SK-N-SH treated with all-trans-retinoic acid at 6 μM for 48 hours (cell line): ENCODE data around the gene TTLL8.
"Not testable (repeated sequence)": the region's sequence is repeated elsewhere in the genome, so short reads cannot be mapped to it uniquely, and the experiment has no call there.

Experiments used
- ATAC-seq: fragments of 200-7000 bp; cut with Tn5 transposase; 3 replicates; pipeline ENCODE4 v1.9.1; 2020; ENCODE audit warnings: mild to moderate bottlenecking, moderate library complexity
- CSDC2 ChIP-seq: fragments of 250-450 bp; sonication (Bioruptor Pico); IDR thresholded peaks from 2 replicates; pipeline ENCODE4 v1.5.0; 2020; ENCODE audit warnings: mild to moderate bottlenecking, moderate library complexity
- ESRRG ChIP-seq: fragments of 250-450 bp; sonication (Bioruptor Pico); IDR thresholded peaks from 2 replicates; pipeline ENCODE4 v1.6.1; 2021; ENCODE audit warnings: mild to moderate bottlenecking
- GLIS3 ChIP-seq: fragments of 250-450 bp; sonication (Bioruptor Pico); IDR thresholded peaks from 2 replicates; pipeline ENCODE4 v1.5.0; 2020; ENCODE audit warnings: mild to moderate bottlenecking, moderate library complexity
- OSR1 ChIP-seq: fragments of 250-450 bp; sonication (Bioruptor Pico); IDR thresholded peaks from 2 replicates; pipeline ENCODE4 v1.8.0; 2022; ENCODE audit warnings: moderate library complexity, mild to moderate bottlenecking, inconsistent platforms
- TOX ChIP-seq: fragments of 250-450 bp; sonication (Bioruptor Pico); IDR thresholded peaks from 2 replicates; pipeline ENCODE4 v1.8.0; 2021; ENCODE audit warnings: mild to moderate bottlenecking, moderate library complexity, borderline replicate concordance
- ZC3H10 ChIP-seq: fragments of 250-450 bp; sonication (Bioruptor Pico); IDR thresholded peaks from 2 replicates; pipeline ENCODE4 v1.5.1; 2021; ENCODE audit warnings: mild to moderate bottlenecking, moderate library complexity
- ZFP3 ChIP-seq: fragments of 250-450 bp; sonication (Bioruptor Pico); IDR thresholded peaks from 2 replicates; pipeline ENCODE4 v1.5.0; 2020; ENCODE audit warnings: mild to moderate bottlenecking, moderate library complexity
- ZFP30 ChIP-seq: fragments of 450-650 bp; formaldehyde crosslinking; IDR thresholded peaks from 2 replicates; pipeline ENCODE4 v1.5.0; 2022; ENCODE audit warnings: mild to moderate bottlenecking, moderate library complexity
- ZNF565 ChIP-seq: fragments of 450-650 bp; formaldehyde crosslinking; conservative IDR thresholded peaks from 2 replicates; pipeline ENCODE4 v1.5.0; 2020; ENCODE audit warnings: low read depth, mild to moderate bottlenecking, moderate library complexity
- ZNF70 ChIP-seq: fragments of 450-650 bp; formaldehyde crosslinking; IDR thresholded peaks from 2 replicates; pipeline ENCODE4 v1.5.0; 2020; ENCODE audit warnings: mild to moderate bottlenecking, moderate library complexity
- ZNF8 ChIP-seq: fragments of 450-650 bp; formaldehyde crosslinking; IDR thresholded peaks from 2 replicates; pipeline ENCODE4 v1.5.0; 2020; ENCODE audit warnings: mild to moderate bottlenecking, moderate library complexity
- TF ChIP-seq, protein P1 (sequence below): fragments of 250-450 bp; sonication (Bioruptor Pico); IDR thresholded peaks from 2 replicates; pipeline ENCODE4 v1.8.0; 2020; ENCODE audit warnings: mild to moderate bottlenecking, moderate library complexity, borderline replicate concordance
- TF ChIP-seq, protein P2 (sequence below): fragments of 250-450 bp; sonication (Bioruptor Pico); IDR thresholded peaks from 2 replicates; pipeline ENCODE4 v1.8.0; 2021; ENCODE audit warnings: low read depth, mild to moderate bottlenecking, moderate library complexity, borderline replicate concordance
- TF ChIP-seq, protein P3 (sequence below): fragments of 250-450 bp; sonication (Bioruptor Pico); IDR thresholded peaks from 2 replicates; pipeline ENCODE4 v1.5.1; 2020; ENCODE audit warnings: low read depth, mild to moderate bottlenecking, moderate library complexity
- TF ChIP-seq, protein P4 (sequence below): fragments of 250-450 bp; sonication (Bioruptor Pico); IDR thresholded peaks from 2 replicates; pipeline ENCODE4 v1.5.0; 2020; ENCODE audit warnings: mild to moderate bottlenecking, moderate library complexity

TTLL8 gene

DNA sequence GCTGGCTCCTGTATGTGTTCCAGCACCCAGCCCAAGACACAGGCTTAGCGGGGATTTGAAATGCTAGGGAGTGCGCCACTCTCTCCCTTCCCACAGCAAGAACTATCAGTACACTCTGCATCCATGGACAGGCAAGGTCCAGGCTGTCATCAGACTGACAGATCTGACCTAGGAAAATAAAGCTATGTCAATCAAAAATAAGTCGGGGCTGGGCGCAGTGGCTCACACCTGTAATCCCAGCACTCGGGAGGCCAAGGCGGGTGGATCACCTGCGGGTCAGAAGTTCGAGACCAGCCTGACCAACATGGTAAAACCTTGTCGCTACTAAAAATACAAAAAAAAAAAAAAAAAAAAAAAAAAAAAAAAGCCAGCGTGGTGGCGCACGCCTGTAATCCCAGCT, 30.0 kb upstream of the TTLL8 start (continued):
- TF ChIP-seq, protein P1, sequence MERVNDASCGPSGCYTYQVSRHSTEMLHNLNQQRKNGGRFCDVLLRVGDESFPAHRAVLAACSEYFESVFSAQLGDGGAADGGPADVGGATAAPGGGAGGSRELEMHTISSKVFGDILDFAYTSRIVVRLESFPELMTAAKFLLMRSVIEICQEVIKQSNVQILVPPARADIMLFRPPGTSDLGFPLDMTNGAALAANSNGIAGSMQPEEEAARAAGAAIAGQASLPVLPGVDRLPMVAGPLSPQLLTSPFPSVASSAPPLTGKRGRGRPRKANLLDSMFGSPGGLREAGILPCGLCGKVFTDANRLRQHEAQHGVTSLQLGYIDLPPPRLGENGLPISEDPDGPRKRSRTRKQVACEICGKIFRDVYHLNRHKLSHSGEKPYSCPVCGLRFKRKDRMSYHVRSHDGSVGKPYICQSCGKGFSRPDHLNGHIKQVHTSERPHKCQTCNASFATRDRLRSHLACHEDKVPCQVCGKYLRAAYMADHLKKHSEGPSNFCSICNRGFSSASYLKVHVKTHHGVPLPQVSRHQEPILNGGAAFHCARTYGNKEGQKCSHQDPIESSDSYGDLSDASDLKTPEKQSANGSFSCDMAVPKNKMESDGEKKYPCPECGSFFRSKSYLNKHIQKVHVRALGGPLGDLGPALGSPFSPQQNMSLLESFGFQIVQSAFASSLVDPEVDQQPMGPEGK (CRISPR knock-in tag): no peak
- TF ChIP-seq ZNF565 (CRISPR knock-in tag) (no peak), ZNF8 (CRISPR knock-in tag) (no peak), CSDC2 (CRISPR knock-in tag) (no peak), OSR1 (no peak), GLIS3 (CRISPR knock-in tag) (no peak)
- TF ChIP-seq, protein P2, sequence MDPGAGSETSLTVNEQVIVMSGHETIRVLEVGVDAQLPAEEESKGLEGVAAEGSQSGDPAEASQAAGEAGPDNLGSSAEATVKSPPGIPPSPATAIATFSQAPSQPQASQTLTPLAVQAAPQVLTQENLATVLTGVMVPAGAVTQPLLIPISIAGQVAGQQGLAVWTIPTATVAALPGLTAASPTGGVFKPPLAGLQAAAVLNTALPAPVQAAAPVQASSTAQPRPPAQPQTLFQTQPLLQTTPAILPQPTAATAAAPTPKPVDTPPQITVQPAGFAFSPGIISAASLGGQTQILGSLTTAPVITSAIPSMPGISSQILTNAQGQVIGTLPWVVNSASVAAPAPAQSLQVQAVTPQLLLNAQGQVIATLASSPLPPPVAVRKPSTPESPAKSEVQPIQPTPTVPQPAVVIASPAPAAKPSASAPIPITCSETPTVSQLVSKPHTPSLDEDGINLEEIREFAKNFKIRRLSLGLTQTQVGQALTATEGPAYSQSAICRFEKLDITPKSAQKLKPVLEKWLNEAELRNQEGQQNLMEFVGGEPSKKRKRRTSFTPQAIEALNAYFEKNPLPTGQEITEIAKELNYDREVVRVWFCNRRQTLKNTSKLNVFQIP (CRISPR knock-in tag): no peak
- TF ChIP-seq, protein P3, sequence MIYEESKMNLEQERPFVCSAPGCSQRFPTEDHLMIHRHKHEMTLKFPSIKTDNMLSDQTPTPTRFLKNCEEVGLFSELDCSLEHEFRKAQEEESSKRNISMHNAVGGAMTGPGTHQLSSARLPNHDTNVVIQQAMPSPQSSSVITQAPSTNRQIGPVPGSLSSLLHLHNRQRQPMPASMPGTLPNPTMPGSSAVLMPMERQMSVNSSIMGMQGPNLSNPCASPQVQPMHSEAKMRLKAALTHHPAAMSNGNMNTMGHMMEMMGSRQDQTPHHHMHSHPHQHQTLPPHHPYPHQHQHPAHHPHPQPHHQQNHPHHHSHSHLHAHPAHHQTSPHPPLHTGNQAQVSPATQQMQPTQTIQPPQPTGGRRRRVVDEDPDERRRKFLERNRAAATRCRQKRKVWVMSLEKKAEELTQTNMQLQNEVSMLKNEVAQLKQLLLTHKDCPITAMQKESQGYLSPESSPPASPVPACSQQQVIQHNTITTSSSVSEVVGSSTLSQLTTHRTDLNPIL (CRISPR knock-in tag): no peak

DNA sequence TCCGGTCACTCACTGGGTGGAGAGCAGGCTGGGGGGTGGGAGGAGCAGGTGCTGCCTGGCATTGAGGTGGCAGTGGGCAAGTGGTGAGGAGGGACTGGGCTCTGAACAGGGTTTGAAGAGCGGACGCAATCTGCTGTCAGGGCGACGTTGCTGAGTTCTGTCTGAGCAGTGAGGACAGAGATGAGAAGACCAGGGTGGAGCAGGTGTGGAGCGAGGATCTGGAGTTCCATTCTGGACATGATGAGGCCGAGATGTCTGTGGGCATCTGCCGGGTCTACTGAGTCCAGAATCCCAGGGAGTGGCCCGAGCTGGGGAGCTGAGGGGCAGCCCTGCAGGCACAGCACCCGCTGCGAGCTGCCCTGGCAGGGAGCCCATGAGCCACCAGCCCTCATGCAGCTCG, 29.5 kb upstream of the TTLL8 start:
- TF ChIP-seq, protein P3 (CRISPR knock-in tag): no peak
- no peak for TF ChIP-seq TOX
- TF ChIP-seq, protein P4, sequence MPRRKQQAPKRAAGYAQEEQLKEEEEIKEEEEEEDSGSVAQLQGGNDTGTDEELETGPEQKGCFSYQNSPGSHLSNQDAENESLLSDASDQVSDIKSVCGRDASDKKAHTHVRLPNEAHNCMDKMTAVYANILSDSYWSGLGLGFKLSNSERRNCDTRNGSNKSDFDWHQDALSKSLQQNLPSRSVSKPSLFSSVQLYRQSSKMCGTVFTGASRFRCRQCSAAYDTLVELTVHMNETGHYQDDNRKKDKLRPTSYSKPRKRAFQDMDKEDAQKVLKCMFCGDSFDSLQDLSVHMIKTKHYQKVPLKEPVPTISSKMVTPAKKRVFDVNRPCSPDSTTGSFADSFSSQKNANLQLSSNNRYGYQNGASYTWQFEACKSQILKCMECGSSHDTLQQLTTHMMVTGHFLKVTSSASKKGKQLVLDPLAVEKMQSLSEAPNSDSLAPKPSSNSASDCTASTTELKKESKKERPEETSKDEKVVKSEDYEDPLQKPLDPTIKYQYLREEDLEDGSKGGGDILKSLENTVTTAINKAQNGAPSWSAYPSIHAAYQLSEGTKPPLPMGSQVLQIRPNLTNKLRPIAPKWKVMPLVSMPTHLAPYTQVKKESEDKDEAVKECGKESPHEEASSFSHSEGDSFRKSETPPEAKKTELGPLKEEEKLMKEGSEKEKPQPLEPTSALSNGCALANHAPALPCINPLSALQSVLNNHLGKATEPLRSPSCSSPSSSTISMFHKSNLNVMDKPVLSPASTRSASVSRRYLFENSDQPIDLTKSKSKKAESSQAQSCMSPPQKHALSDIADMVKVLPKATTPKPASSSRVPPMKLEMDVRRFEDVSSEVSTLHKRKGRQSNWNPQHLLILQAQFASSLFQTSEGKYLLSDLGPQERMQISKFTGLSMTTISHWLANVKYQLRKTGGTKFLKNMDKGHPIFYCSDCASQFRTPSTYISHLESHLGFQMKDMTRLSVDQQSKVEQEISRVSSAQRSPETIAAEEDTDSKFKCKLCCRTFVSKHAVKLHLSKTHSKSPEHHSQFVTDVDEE (CRISPR knock-in tag): no peak
- TF ChIP-seq, protein P2 (CRISPR knock-in tag): no peak
- no peak for TF ChIP-seq ZNF70
- TF ChIP-seq ZNF565 (CRISPR knock-in tag): no peak
- no peak for TF ChIP-seq ZFP30 (CRISPR knock-in tag)
- no peak for TF ChIP-seq ZFP3
- TF ChIP-seq, protein P1 (CRISPR knock-in tag): no peak
- TF ChIP-seq ESRRG (CRISPR knock-in tag): no peak
- TF ChIP-seq ZC3H10 (CRISPR knock-in tag): no peak
- TF ChIP-seq, all 23 proteins: peak for 0
- ATAC-seq: no peak

DNA sequence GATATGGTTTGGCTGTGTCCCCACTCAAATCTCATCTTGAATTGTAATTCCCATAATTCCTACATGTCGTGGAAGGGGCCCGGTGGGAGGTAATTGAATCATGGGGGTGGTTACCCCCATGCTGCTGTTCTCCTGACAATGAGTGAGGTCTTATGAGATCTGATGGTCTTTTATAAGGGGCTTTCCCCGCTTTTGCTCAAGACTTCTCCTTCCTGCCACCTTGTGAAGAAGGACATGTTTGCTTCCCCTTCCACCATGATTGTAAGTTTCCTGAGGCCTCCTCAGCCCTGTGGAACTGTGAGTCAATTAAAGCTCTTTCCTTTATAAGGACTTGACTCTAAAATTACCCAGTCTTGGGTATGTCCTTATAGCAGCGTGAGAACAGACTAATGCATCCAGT, 28.9 kb upstream of the TTLL8 start:
- not testable (repeated sequence) for ATAC-seq
